HEK293 (cell line): ENCODE data around the gene RUNX1.

ENCODE experiments used
- CTCF ChIA-PET: fragments of 350-600 bp; formaldehyde crosslinking; extraction: SDS; loops from one replicate; lab custom pipeline; 2021; ENCODE audit warnings: antibody characterized with exemption; lab: Yijun Ruan, JAX
- POLR2A ChIA-PET: fragments of 300-600 bp; formaldehyde crosslinking; extraction: SDS; loops from one replicate; lab custom pipeline; 2020; ENCODE audit warnings: antibody characterized with exemption, inconsistent platforms; lab: Yijun Ruan, JAX
- H3K27ac ChIP-seq: fragments of 200-500 bp; sonication (Bioruptor generic); 2 replicates; pipeline ENCODE4 v1.5.1; 2014; ENCODE audit warnings: low read depth, low read length, control low read depth, inconsistent platforms; ENCODE audit errors: extremely low read depth
- H3K36me3 ChIP-seq, 2 experiments: fragments of 200-500 bp in 1 of 2; sonication (Bioruptor generic) in 1 of 2; 1 replicate in 1 of 2; 2 replicates in 1 of 2; pipeline ENCODE4 v1.5.1; 2014 to 2017; ENCODE audit warnings: inconsistent platforms in 2 of 2, low read length in 2 of 2; ENCODE audit not compliant: control insufficient read depth in 2 of 2, insufficient read depth in 1 of 2
- H3K4me1 ChIP-seq: fragments of 200-500 bp; sonication (Bioruptor generic); 2 replicates; pipeline ENCODE4 v1.5.1; 2014; ENCODE audit warnings: mild to moderate bottlenecking, low read length, inconsistent platforms; ENCODE audit not compliant: control insufficient read depth, insufficient read depth
- H3K4me3 ChIP-seq: 2 replicates; pipeline ENCODE4 v1.5.1; 2011; ENCODE audit warnings: low read depth, mild to moderate bottlenecking, control low read depth, low read length, moderate library complexity
- H3K9me3 ChIP-seq: fragments of 200-500 bp; sonication (Bioruptor generic); 2 replicates; pipeline ENCODE4 v1.5.1; 2014; ENCODE audit warnings: low read depth, low read length, inconsistent platforms; ENCODE audit not compliant: control insufficient read depth, insufficient read depth
- BCL11A ChIP-seq: fragments of 450-650 bp; formaldehyde crosslinking; IDR thresholded peaks from 2 replicates; pipeline ENCODE4 v1.5.1; 2016; ENCODE audit warnings: low read depth, missing biosample characterization, missing genetic modification characterization
- BCL11B ChIP-seq: fragments of 450-650 bp; formaldehyde crosslinking; IDR thresholded peaks from 2 replicates; pipeline ENCODE4 v1.5.1; 2016; ENCODE audit warnings: low read depth, missing biosample characterization, missing genetic modification characterization
- GFI1B ChIP-seq: fragments of 450-650 bp; formaldehyde crosslinking; IDR thresholded peaks from 2 replicates; pipeline ENCODE4 v1.5.1; 2016; ENCODE audit warnings: missing biosample characterization, missing genetic modification characterization
- GLIS2 ChIP-seq: fragments of 450-650 bp; formaldehyde crosslinking; IDR thresholded peaks from 2 replicates; pipeline ENCODE4 v1.5.1; 2016; ENCODE audit warnings: missing biosample characterization, missing genetic modification characterization
- MEIS1 ChIP-seq: sonication (generic); formaldehyde crosslinking; IDR thresholded peaks from 2 replicates; pipeline ENCODE4 v1.8.1; 2022; ENCODE audit warnings: missing genetic modification reagents, mild to moderate bottlenecking, borderline replicate concordance
- PATZ1 ChIP-seq: fragments of 450-650 bp; formaldehyde crosslinking; IDR thresholded peaks from 2 replicates; pipeline ENCODE4 v1.5.1; 2016; ENCODE audit warnings: missing biosample characterization, missing genetic modification characterization
- REST ChIP-seq: fragments of 450-650 bp; formaldehyde crosslinking; IDR thresholded peaks from 2 replicates; pipeline ENCODE4 v1.5.1; 2016; ENCODE audit warnings: missing biosample characterization, missing genetic modification characterization
- SCRT1 ChIP-seq: fragments of 450-650 bp; formaldehyde crosslinking; IDR thresholded peaks from 2 replicates; pipeline ENCODE4 v1.5.1; 2016; ENCODE audit warnings: missing biosample characterization, missing genetic modification characterization, borderline replicate concordance
- YY2 ChIP-seq: fragments of 450-650 bp; formaldehyde crosslinking; IDR thresholded peaks from 2 replicates; pipeline ENCODE4 v1.5.1; 2016; ENCODE audit warnings: missing biosample characterization, missing genetic modification characterization
- ZNF18 ChIP-seq: fragments of 450-650 bp; formaldehyde crosslinking; IDR thresholded peaks from 2 replicates; pipeline ENCODE4 v1.5.1; 2016; ENCODE audit warnings: missing biosample characterization, missing genetic modification characterization
- ZNF211 ChIP-seq: fragments of 450-650 bp; formaldehyde crosslinking; IDR thresholded peaks from 2 replicates; pipeline ENCODE4 v1.5.1; 2016; ENCODE audit warnings: low read depth, missing biosample characterization, missing genetic modification characterization
- ZNF335 ChIP-seq: fragments of 450-650 bp; formaldehyde crosslinking; conservative IDR thresholded peaks from 2 replicates; pipeline ENCODE4 v1.5.1; 2016; ENCODE audit warnings: missing biosample characterization, missing genetic modification characterization
- ZNF433 ChIP-seq: fragments of 450-650 bp; formaldehyde crosslinking; IDR thresholded peaks from 2 replicates; pipeline ENCODE4 v1.5.1; 2016; ENCODE audit warnings: missing biosample characterization, missing genetic modification characterization, low read depth
- ZNF449 ChIP-seq: fragments of 450-650 bp; formaldehyde crosslinking; IDR thresholded peaks from 2 replicates; pipeline ENCODE4 v1.5.1; 2017; ENCODE audit warnings: missing biosample characterization, mild to moderate bottlenecking, missing genetic modification characterization, moderate library complexity
- ZNF473 ChIP-seq: fragments of 450-650 bp; formaldehyde crosslinking; IDR thresholded peaks from 2 replicates; pipeline ENCODE4 v1.5.1; 2017; ENCODE audit warnings: missing biosample characterization, missing genetic modification characterization
- ZNF513 ChIP-seq: fragments of 450-650 bp; IDR thresholded peaks from 2 replicates; pipeline ENCODE4 v1.5.1; 2018; ENCODE audit warnings: missing biosample characterization, missing genetic modification characterization
- ZNF571 ChIP-seq: fragments of 450-650 bp; formaldehyde crosslinking; IDR thresholded peaks from 2 replicates; pipeline ENCODE4 v1.5.0; 2017; ENCODE audit warnings: missing biosample characterization, missing genetic modification characterization
- ZNF670 ChIP-seq: fragments of 450-650 bp; formaldehyde crosslinking; IDR thresholded peaks from 2 replicates; pipeline ENCODE4 v1.5.1; 2016; ENCODE audit warnings: missing biosample characterization, missing genetic modification characterization, low read depth
- ZNF837 ChIP-seq: fragments of 450-650 bp; formaldehyde crosslinking; IDR thresholded peaks from 2 replicates; pipeline ENCODE4 v1.5.1; 2016; ENCODE audit warnings: missing biosample characterization, missing genetic modification characterization

The RUNX1 gene

GRCh38 chr21:34834290-34834689 lies 214.8 kb downstream of the RUNX1 start:
- no peak overlapping the region for H3K4me3 ChIP-seq
- POLR2A ChIA-PET: interaction anchor here (0.6 kb wide), 1 partner anchor 1073 kb away, joined by 4 read pairs; no protein-coding TSS in a partner anchor
- no peak for TF ChIP-seq BCL11A (tag by site-specific recombination)
- no peak for TF ChIP-seq GLIS2 (tag by site-specific recombination)
- TF ChIP-seq PATZ1 (tag by site-specific recombination): no peak
- TF ChIP-seq ZNF837: no peak
- no peak for TF ChIP-seq ZNF449 (tag by site-specific recombination)
- TF ChIP-seq SCRT1 (tag by site-specific recombination): no peak
- TF ChIP-seq ZNF670: no peak
- no peak for TF ChIP-seq ZNF211 (tag by site-specific recombination)
- no peak for TF ChIP-seq ZNF473
- no peak for TF ChIP-seq ZNF335 (tag by site-specific recombination)
- TF ChIP-seq MEIS1 (CRISPR knock-in tag): no peak
- TF ChIP-seq BCL11B (tag by site-specific recombination): no peak
- no peak for TF ChIP-seq GFI1B (tag by site-specific recombination)
- TF ChIP-seq, all 188 proteins: peak for 0
- Histone ChIP-seq H3K9me3 (no peaks in the 10 kb centered on the region), H3K36me3 (peaks cover 0 to 12% of the 10 kb centered on the region in 2 experiments; a peak in 1 of 3 replicates), H3K4me1 (peaks cover 8% of the 10 kb centered on the region), H3K27ac (no peak overlapping the region)
- CTCF ChIA-PET: interaction anchor here (0.5 kb wide), 1 partner anchor 1609 kb away, joined by 3 read pairs; no protein-coding TSS in a partner anchor

- no peak overlapping the region for H3K27ac ChIP-seq
- TF ChIP-seq REST: no peak
- no peak for TF ChIP-seq ZNF571 (tag by site-specific recombination)
- no peak for TF ChIP-seq ZNF18 (tag by site-specific recombination)
- no peak for TF ChIP-seq ZNF513 (tag by site-specific recombination)
- no peak for TF ChIP-seq ZNF433 (tag by site-specific recombination)
- TF ChIP-seq YY2: no peak
- peaks cover 8% of the 10 kb centered on the region for H3K4me1 ChIP-seq
- H3K9me3 ChIP-seq: no peaks in the 10 kb centered on the region
- no peak overlapping the region for H3K4me3 ChIP-seq
- H3K36me3 ChIP-seq: peaks cover 0 to 13% of the 10 kb centered on the region in 2 experiments; a peak in 1 of 3 replicates
- POLR2A ChIA-PET: interaction anchor here (0.6 kb wide), 1 partner anchor 12 kb away, joined by 3 read pairs; no protein-coding TSS in a partner anchor
- CTCF ChIA-PET: interaction anchor here (1.7 kb wide), 1 partner anchor 88 kb away, joined by 4 read pairs; no protein-coding TSS in a partner anchor
Observed at GRCh38 chr21:34833465-34833864, 215.6 kb downstream of the RUNX1 start.
